HG03175 (cell line): Measurements from ENCODE around the gene PRSS36.
"Not testable (repeated sequence)": the region's sequence is repeated elsewhere in the genome, so short reads cannot be mapped to it uniquely, and the experiment has no call there.

Source experiments
- ATAC-seq: cut with Tn5 transposase; IDR thresholded peaks from one replicate; pipeline ENCODE4 v1.9.1; 2021; ENCODE audit warnings: mild to moderate bottlenecking, moderate library complexity; ENCODE audit not compliant: unreplicated experiment

The PRSS36 gene

DNA sequence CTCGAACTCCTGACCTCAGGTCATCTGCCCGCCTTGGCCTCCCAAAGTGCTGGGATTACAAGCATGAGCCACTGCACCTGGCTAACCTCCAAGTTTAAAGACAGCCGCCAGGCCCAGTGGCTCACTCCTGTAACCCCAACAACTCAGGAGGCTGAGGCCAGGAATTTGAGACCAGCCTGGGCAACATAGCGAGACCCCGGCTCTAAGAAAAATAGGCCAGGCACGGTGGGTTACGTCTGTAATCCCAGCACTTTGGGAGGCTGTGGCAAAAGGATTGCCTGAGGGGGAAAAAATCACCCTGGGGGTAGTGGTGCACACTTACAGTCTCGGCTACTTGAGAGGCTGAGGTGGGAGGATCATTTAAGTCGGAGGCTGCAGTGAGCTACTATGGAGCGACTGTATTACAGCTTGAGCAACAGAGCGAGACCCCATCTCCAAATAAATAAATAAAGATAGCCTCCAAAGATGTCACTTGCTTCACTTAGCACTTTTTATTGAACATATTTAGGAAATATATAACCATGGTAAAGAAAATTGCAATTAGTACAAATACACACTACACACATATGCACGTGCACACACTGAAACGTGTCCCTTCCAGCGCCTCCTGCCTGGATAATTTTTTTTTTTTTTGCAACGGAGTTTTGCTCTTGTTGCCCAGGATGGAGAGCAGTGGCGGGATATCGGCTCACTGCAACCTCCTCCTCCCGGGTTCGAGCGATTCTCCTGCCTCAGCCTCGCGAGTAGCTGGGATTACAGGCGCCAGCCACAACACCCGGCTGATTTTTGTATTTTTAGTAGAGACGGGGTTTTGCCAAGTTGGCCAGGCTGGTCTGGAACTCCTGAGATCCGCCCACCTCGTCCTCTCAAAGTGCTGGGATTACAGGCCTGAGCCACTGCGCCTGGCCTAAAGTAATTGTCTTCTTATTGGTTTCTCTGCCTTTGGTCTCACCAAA, 43.1 kb downstream of the PRSS36 start:
- no peak for ATAC-seq

- ATAC-seq = peak; percentile 44
These were observed 44.1 kb downstream of the PRSS36 start for GRCh38 chr16:31105677-31106213.

DNA sequence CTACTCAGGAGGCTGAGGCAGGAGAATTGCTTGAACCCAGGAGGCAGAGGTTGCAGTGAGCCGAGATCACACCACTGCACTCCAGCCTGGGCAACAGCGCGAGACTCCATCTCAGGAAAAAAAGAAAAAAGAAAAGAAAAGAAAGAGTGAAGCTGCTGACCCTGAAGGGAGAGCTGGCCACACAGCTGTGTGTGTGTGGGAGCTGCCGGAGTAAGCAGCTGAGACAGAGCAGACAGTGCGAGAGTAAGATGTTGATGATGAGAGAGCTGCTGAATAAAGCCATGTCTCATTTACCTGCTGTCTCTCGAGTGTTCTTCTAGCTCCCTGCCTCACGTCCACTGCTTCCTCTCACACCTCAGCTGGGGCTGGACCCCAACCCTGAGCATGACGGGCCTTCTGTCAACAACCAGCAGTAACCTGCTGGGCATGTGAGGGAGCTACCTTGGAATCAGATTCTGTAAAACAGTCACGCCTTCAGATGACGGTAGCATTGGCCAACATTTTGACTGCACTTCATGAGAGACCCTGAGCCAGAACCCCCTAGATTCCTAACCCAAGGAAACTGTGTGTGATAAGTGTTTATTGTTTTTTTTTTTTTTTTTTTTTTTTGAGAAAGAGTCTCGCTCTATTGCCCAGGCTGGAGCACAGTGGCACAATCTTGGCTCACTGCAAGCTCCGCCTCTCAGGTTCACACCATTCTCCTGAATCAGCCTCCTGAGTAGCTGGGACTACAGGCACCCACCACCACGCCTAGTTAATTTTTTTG, 48.8 kb downstream of the PRSS36 start:
- ATAC-seq = not testable (repeated sequence)

DNA sequence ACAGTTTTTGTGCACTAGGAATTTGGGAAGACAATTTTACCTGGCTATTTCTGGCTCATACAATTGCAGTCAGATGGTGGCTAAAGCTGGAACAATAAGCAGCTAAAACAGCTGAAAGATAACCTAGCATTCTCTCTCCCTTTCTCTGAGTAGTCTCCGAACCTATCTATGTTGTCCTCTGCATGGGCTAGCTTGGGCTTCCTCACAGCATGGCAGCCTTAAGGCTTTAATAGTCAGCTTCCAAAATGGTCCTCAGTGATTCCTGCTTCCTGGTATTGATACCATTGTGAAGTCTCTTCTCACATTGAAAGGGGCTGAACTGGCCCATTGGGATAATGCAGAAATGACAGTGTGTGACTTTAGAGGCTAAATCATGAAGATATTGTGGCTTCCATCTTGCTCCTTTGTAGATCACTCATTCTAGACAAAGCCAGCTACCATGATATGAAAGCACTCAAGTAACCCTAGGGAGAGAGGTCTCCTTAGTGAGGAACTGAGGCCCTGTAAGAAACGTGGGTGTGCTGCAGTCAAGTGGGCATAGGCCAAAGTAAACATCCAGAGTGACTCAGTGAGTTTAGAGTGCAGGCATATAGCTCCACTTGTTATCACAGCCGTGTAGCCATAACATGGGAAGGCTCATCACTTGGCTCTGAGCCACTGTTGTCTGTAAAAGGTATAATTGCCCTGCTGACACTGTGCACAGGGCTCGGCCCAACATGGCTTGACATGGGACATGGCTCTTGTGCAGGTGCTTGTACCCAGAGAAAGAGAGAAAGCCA, 49.8 kb downstream of the PRSS36 start:
- ATAC-seq = no peak

GRCh38 chr16:31094424-31095120, 55.3 kb downstream of the PRSS36 start, which contains the start of gene VKORC1:
Gene VKORC1 (minus strand): TSS chr16:31094797. CDS start chr16:31094729, 68 bp downstream.
- ATAC-seq = peak; percentile 82

DNA sequence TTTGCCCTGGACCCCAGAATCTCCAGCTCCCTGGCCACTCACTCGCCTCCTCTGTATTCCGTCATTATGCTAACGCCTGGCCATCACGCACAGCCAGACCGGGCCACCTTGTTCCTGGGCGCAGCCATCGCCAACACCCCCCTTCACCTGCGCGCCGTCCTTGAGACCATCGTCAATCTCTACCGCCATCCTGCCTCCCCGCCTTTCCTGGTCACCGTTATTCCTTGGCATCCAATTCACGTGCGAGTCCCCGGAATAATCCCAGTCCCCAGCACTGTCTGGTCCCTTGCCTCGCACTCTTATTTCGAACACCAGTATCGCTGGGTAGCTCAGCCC, 55.8 kb downstream of the PRSS36 start:
- ATAC-seq = peak; percentile 9

- ATAC-seq = no peak
These were observed 56.6 kb downstream of the PRSS36 start for GRCh38 chr16:31093132-31093703.

DNA sequence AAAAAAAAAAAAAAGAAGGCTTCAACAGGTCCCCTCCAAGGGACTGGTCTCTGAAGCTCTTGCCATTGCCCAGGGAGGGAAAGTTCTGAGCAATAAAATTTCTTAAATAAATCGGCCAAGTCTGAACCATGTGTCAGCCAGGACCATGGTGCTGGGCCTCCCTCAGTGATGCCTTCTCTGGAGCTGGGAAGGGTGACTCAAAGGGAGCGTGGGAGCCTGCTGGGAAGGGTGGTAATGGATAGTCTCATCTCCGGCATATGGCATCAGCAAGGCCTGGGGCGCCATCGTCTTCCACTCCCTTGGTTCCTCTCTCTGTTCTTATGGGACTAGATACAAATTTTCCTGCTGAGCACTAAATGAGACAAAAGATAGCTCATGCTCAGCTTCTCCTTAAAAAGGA, 57.5 kb downstream of the PRSS36 start:
- no peak for ATAC-seq

- no peak for ATAC-seq
These were observed 59.3 kb downstream of the PRSS36 start for GRCh38 chr16:31090540-31090939.

- no peak for ATAC-seq
These were observed 60.7 kb downstream of the PRSS36 start for GRCh38 chr16:31089199-31089598.
